ENCODE data around the gene ABCA5. TPM values are rescaled to one million over a fixed set of nuclear protein-coding genes. Genes with fewer than 3 reads are reported as not detected.
A peak's percentile ranks its signal among the peaks of the same experiment; 100 is the strongest.

Gene ABCA5
- polyA plus RNA-seq, 3 donors = 0.50 to 3.1 (median 0.73) TPM

GRCh38 chr17:69269131-69269998, 57.6 kb downstream of the ABCA5 start:
- H3K9ac ChIP-seq (ENCODE audit: insufficient read depth, low read length, poor library complexity, severe bottlenecking) = no peak overlapping the region
- H3K36me3 ChIP-seq (replicated peaks in 1 of 2; ENCODE audit: control insufficient read depth in 1 of 2, insufficient read depth in 2 of 2, low read length in 2 of 2) = no peaks in the 10 kb centered on the region
- intact Hi-C loops (cut with micrococcal nuclease) = no loop called here
- no peak overlapping the region for H2AFZ ChIP-seq (ENCODE audit: insufficient read depth, low read depth, low read length, poor library complexity, severe bottlenecking)
- H4K20me1 ChIP-seq (ENCODE audit: insufficient read depth, low read length) = no peaks in the 10 kb centered on the region
- no peak overlapping the region for H3K27ac ChIP-seq (ENCODE audit: low read depth in 1 of 2, low read length in 2 of 2)
- Mint-ChIP-seq H3K27ac (no peak overlapping the region), H3K4me3 (no peak overlapping the region), H3K4me1 (peaks cover 14% of the 10 kb centered on the region), H3K9me3 (no peaks in the 10 kb centered on the region), H3K36me3 (peaks cover 0 to 3% of the 10 kb centered on the region in 2 donors), H3K27me3 (ENCODE audit: low read depth in 3 of 3) (no peaks in the 10 kb centered on the region)
- no peak overlapping the region for H3K4me2 ChIP-seq (replicated peaks; ENCODE audit: extremely low read depth, low read length, poor library complexity, severe bottlenecking)
- no peak for TF ChIP-seq CTCF (IDR thresholded peaks at IDR 0.05)
- H3K27me3 ChIP-seq (ENCODE audit: control insufficient read depth in 2 of 2, insufficient read depth in 2 of 2, low read length in 2 of 2) = no peaks in the 10 kb centered on the region
- WGBS (ENCODE audit: insufficient coverage) = no CpG with 5 or more reads among the region's 6 CpGs
- H3K4me3 ChIP-seq (replicated peaks in 1 of 3; ENCODE audit: low read depth in 2 of 3, low read length in 3 of 3) = no peak overlapping the region
- H3K79me2 ChIP-seq (ENCODE audit: insufficient read depth, low read length) = no peaks in the 10 kb centered on the region
- no peaks in the 10 kb centered on the region for H3K9me3 ChIP-seq (replicated peaks in 1 of 2; ENCODE audit: control insufficient read depth in 1 of 2, insufficient read depth in 1 of 2, low read length in 2 of 2)
- peak in 1 of 3 donors; percentile 35 for DNase-seq
- peaks cover 0 to 10% of the 10 kb centered on the region in 2 donors for H3K4me1 ChIP-seq (ENCODE audit: control insufficient read depth in 1 of 2, insufficient read depth in 2 of 2, low read length in 2 of 2)

- TF ChIP-seq CTCF (IDR thresholded peaks at IDR 0.05) = no peak
- no peak overlapping the region for H2AFZ ChIP-seq (ENCODE audit: insufficient read depth, low read depth, low read length, poor library complexity, severe bottlenecking)
- no peaks in the 10 kb centered on the region for H3K27me3 Mint-ChIP-seq (ENCODE audit: low read depth in 3 of 3)
These were observed 58.4 kb downstream of the ABCA5 start for GRCh38 chr17:69268543-69269014.

More at GRCh38 chr17:69268543-69269014, 58.4 kb downstream of the ABCA5 start:
- Mint-ChIP-seq H3K9me3 (peaks cover 0 to 3% (median 0%) of the 10 kb centered on the region in 7 donors), H3K4me3 (no peak overlapping the region), H3K36me3 (peaks cover 0 to 4% of the 10 kb centered on the region in 2 donors), H3K27ac (no peak overlapping the region), H3K4me1 (peaks cover 14% of the 10 kb centered on the region)
- no peak overlapping the region for H3K9ac ChIP-seq (ENCODE audit: insufficient read depth, low read length, poor library complexity, severe bottlenecking)
- WGBS (ENCODE audit: insufficient coverage) = 91% methylated on average over 4 of the region's 5 CpGs
- H3K27ac ChIP-seq (ENCODE audit: low read depth in 1 of 2, low read length in 2 of 2) = no peak overlapping the region
- no peaks in the 10 kb centered on the region for H3K79me2 ChIP-seq (ENCODE audit: insufficient read depth, low read length)
- H4K20me1 ChIP-seq (ENCODE audit: insufficient read depth, low read length) = no peaks in the 10 kb centered on the region
- H3K27me3 ChIP-seq (ENCODE audit: control insufficient read depth in 2 of 2, insufficient read depth in 2 of 2, low read length in 2 of 2) = no peaks in the 10 kb centered on the region
- peaks cover 0 to 10% of the 10 kb centered on the region in 2 donors for H3K4me1 ChIP-seq (ENCODE audit: control insufficient read depth in 1 of 2, insufficient read depth in 2 of 2, low read length in 2 of 2)
- H3K36me3 ChIP-seq (replicated peaks in 1 of 2; ENCODE audit: control insufficient read depth in 1 of 2, insufficient read depth in 2 of 2, low read length in 2 of 2) = no peaks in the 10 kb centered on the region
- intact Hi-C loops (cut with micrococcal nuclease) = no loop called here
- no peak overlapping the region for H3K4me2 ChIP-seq (replicated peaks; ENCODE audit: extremely low read depth, low read length, poor library complexity, severe bottlenecking)
- no peak for DNase-seq
- H3K9me3 ChIP-seq (replicated peaks in 1 of 2; ENCODE audit: control insufficient read depth in 1 of 2, insufficient read depth in 1 of 2, low read length in 2 of 2) = no peaks in the 10 kb centered on the region
- no peak overlapping the region for H3K4me3 ChIP-seq (replicated peaks in 1 of 3; ENCODE audit: low read depth in 2 of 3, low read length in 3 of 3)

All from CD14-positive monocyte (primary cell).